SW480 (cell line): ENCODE results near the gene TMEM50B.
"Not testable (repeated sequence)": the region's sequence is repeated elsewhere in the genome, so short reads cannot be mapped to it uniquely, and the experiment has no call there.

Experiments
- DNase-seq: peaks from one replicate; pipeline ENCODE4 v3.0.0-alpha.2; 2016; ENCODE audit warnings: low spot score

TMEM50B gene

GRCh38 chr21:33478182-33478581 is 1.6 kb downstream of the TMEM50B start:
- DNase-seq = no peak

- no peak for DNase-seq
These were observed 2.7 kb downstream of the TMEM50B start for GRCh38 chr21:33477066-33477465.

GRCh38 chr21:33473344-33473743 is 6.4 kb downstream of the TMEM50B start:
- no peak for DNase-seq

GRCh38 chr21:33470701-33471100 is 9.1 kb downstream of the TMEM50B start:
- no peak for DNase-seq

- DNase-seq = not testable (repeated sequence)
These were observed 10.6 kb downstream of the TMEM50B start for GRCh38 chr21:33469183-33469582.

- no peak for DNase-seq
These were observed 18.1 kb downstream of the TMEM50B start for GRCh38 chr21:33461538-33462250.

- no peak for DNase-seq
These were observed 20.9 kb downstream of the TMEM50B start for GRCh38 chr21:33458861-33459260.

- DNase-seq = no peak
These were observed 23.9 kb downstream of the TMEM50B start for GRCh38 chr21:33455686-33456446.

GRCh38 chr21:33452362-33452761 is 27.4 kb downstream of the TMEM50B start:
- DNase-seq = no peak

GRCh38 chr21:33451634-33452071 is 28.1 kb downstream of the TMEM50B start:
- peak; percentile 14 for DNase-seq

- no peak for DNase-seq
These were observed 30.2 kb downstream of the TMEM50B start for GRCh38 chr21:33449616-33450015.

- DNase-seq = not testable (repeated sequence)
These were observed 33.2 kb downstream of the TMEM50B start for GRCh38 chr21:33446620-33447019.

- no peak for DNase-seq
These were observed 35.3 kb downstream of the TMEM50B start for GRCh38 chr21:33444499-33444898.

GRCh38 chr21:33443194-33443593 is 36.6 kb downstream of the TMEM50B start:
- DNase-seq = no peak

- DNase-seq = peak; percentile 76
These were observed 38.0 kb downstream of the TMEM50B start for GRCh38 chr21:33441489-33442477.

- DNase-seq = no peak
These were observed 42.6 kb downstream of the TMEM50B start for GRCh38 chr21:33437140-33437539.

- DNase-seq = peak; percentile 32
These were observed 44.9 kb downstream of the TMEM50B start for GRCh38 chr21:33434770-33435360.

GRCh38 chr21:33433425-33434114 is 46.2 kb downstream of the TMEM50B start:
- DNase-seq = no peak

GRCh38 chr21:33433001-33433400 is 46.8 kb downstream of the TMEM50B start:
- no peak for DNase-seq

- DNase-seq = no peak
These were observed 47.3 kb downstream of the TMEM50B start for GRCh38 chr21:33432496-33432895.

GRCh38 chr21:33430858-33431257 is 48.9 kb downstream of the TMEM50B start:
- DNase-seq = no peak
